ENCODE results near the gene PIEZO1. TPM values are rescaled to one million over a fixed set of nuclear protein-coding genes. Genes with fewer than 3 reads are reported as not detected.

The PIEZO1 gene
- total and polyA plus RNA-seq, 9 of the 15 experiments (the other 6 are each of a cell fraction or from before 2014, with no cell fraction given) = 3.6 to 432 (median 131) TPM

GRCh38 chr16:88700636-88701482, 84.2 kb downstream of the PIEZO1 start (continued):
- TF ChIP-seq, protein P1, sequence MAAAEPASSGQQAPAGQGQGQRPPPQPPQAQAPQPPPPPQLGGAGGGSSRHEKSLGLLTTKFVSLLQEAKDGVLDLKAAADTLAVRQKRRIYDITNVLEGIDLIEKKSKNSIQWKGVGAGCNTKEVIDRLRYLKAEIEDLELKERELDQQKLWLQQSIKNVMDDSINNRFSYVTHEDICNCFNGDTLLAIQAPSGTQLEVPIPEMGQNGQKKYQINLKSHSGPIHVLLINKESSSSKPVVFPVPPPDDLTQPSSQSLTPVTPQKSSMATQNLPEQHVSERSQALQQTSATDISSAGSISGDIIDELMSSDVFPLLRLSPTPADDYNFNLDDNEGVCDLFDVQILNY (CRISPR knock-in tag; IDR thresholded peaks at IDR 0.05) = no peak
- TF ChIP-seq, protein P2, sequence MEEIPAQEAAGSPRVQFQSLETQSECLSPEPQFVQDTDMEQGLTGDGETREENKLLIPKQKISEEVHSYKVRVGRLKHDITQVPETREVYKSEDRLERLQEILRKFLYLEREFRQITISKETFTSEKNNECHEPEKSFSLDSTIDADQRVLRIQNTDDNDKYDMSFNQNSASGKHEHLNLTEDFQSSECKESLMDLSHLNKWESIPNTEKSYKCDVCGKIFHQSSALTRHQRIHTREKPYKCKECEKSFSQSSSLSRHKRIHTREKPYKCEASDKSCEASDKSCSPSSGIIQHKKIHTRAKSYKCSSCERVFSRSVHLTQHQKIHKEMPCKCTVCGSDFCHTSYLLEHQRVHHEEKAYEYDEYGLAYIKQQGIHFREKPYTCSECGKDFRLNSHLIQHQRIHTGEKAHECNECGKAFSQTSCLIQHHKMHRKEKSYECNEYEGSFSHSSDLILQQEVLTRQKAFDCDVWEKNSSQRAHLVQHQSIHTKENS (CRISPR knock-in tag; IDR thresholded peaks at IDR 0.05) = no peak
- TF ChIP-seq CREBBP (IDR thresholded peaks at IDR 0.05; ENCODE audit: low read depth, low read length) = no peak
- TF ChIP-seq KHSRP (IDR thresholded peaks at IDR 0.05) = no peak
- no peak for TF ChIP-seq DDX20 (tag; IDR thresholded peaks at IDR 0.05; ENCODE audit: low read depth)
- TF ChIP-seq ASH1L (IDR thresholded peaks at IDR 0.05; ENCODE audit: borderline replicate concordance, low read depth, partially characterized antibody) = no peak
- TF ChIP-seq HDGF (IDR thresholded peaks at IDR 0.05) = no peak
- no peak for TF ChIP-seq WHSC1 (IDR thresholded peaks at IDR 0.05; ENCODE audit: low read length)
- TF ChIP-seq PTRF (tag; IDR thresholded peaks at IDR 0.05) = no peak
- TF ChIP-seq, protein P3, sequence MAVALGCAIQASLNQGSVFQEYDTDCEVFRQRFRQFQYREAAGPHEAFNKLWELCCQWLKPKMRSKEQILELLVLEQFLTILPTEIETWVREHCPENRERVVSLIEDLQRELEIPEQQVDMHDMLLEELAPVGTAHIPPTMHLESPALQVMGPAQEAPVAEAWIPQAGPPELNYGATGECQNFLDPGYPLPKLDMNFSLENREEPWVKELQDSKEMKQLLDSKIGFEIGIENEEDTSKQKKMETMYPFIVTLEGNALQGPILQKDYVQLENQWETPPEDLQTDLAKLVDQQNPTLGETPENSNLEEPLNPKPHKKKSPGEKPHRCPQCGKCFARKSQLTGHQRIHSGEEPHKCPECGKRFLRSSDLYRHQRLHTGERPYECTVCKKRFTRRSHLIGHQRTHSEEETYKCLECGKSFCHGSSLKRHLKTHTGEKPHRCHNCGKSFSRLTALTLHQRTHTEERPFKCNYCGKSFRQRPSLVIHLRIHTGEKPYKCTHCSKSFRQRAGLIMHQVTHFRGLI (CRISPR knock-in tag; IDR thresholded peaks at IDR 0.05) = no peak
- no peak for TF ChIP-seq ZNF707 (CRISPR knock-in tag; conservative IDR thresholded peaks at IDR 0.05)
- no peak for TF ChIP-seq ZNF239 (CRISPR knock-in tag; IDR thresholded peaks at IDR 0.05)
- TF ChIP-seq, protein P4, sequence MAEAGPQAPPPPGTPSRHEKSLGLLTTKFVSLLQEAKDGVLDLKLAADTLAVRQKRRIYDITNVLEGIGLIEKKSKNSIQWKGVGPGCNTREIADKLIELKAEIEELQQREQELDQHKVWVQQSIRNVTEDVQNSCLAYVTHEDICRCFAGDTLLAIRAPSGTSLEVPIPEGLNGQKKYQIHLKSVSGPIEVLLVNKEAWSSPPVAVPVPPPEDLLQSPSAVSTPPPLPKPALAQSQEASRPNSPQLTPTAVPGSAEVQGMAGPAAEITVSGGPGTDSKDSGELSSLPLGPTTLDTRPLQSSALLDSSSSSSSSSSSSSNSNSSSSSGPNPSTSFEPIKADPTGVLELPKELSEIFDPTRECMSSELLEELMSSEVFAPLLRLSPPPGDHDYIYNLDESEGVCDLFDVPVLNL (CRISPR knock-in tag; IDR thresholded peaks at IDR 0.05; ENCODE audit: low read depth) = no peak
- no peak for TF ChIP-seq JUNB (CRISPR knock-in tag; conservative IDR thresholded peaks at IDR 0.05)
- TF ChIP-seq, protein P5, sequence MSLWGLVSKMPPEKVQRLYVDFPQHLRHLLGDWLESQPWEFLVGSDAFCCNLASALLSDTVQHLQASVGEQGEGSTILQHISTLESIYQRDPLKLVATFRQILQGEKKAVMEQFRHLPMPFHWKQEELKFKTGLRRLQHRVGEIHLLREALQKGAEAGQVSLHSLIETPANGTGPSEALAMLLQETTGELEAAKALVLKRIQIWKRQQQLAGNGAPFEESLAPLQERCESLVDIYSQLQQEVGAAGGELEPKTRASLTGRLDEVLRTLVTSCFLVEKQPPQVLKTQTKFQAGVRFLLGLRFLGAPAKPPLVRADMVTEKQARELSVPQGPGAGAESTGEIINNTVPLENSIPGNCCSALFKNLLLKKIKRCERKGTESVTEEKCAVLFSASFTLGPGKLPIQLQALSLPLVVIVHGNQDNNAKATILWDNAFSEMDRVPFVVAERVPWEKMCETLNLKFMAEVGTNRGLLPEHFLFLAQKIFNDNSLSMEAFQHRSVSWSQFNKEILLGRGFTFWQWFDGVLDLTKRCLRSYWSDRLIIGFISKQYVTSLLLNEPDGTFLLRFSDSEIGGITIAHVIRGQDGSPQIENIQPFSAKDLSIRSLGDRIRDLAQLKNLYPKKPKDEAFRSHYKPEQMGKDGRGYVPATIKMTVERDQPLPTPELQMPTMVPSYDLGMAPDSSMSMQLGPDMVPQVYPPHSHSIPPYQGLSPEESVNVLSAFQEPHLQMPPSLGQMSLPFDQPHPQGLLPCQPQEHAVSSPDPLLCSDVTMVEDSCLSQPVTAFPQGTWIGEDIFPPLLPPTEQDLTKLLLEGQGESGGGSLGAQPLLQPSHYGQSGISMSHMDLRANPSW (CRISPR knock-in tag; IDR thresholded peaks at IDR 0.05) = no peak
- no peak for TF ChIP-seq BHLHE40 (IDR thresholded peaks at IDR 0.05; ENCODE audit: low read length)
- TF ChIP-seq ZNF561 (CRISPR knock-in tag; conservative IDR thresholded peaks at IDR 0.05) = no peak
- TF ChIP-seq MCM2 (IDR thresholded peaks at IDR 0.05; ENCODE audit: low read depth) = no peak
- TF ChIP-seq ZEB2 (IDR thresholded peaks at IDR 0.05) = no peak
- TF ChIP-seq SP1 (CRISPR knock-in tag; IDR thresholded peaks at IDR 0.05) = no peak
- TF ChIP-seq NFE2L1 (tag; IDR thresholded peaks at IDR 0.05; ENCODE audit: borderline replicate concordance, low read depth) = no peak
- TF ChIP-seq ZNF212 (CRISPR knock-in tag; IDR thresholded peaks at IDR 0.05) = no peak
